Fibroblast of the aortic adventitia (primary cell): Measurements from ENCODE around the gene JHY. TPM values are rescaled to one million over a fixed set of nuclear protein-coding genes. Genes with fewer than 3 reads are reported as not detected.

Source experiments
- DNase-seq: peaks from one replicate; pipeline ENCODE4 v3.0.0-alpha.2; 2010; ENCODE audit warnings: low read depth
- H3K4me3 ChIP-seq: 2 replicates; pipeline ENCODE4 v1.5.1; 2011; ENCODE audit warnings: low read depth, mild to moderate bottlenecking, control low read depth, low read length, moderate library complexity
- CTCF ChIP-seq: IDR thresholded peaks from 2 replicates; pipeline ENCODE4 v1.5.1; 2011; ENCODE audit warnings: mild to moderate bottlenecking, low read length, control low read depth, inconsistent platforms; ENCODE audit not compliant: insufficient read depth
- small RNA-seq: library from RNA; depleted of rRNA; stranded (forward); fragments of <200 nt; gene quantifications from one replicate; pipeline ENCODE3, GENCODE V24; 2012
- total RNA-seq: library from RNA; depleted of rRNA; stranded (reverse); fragments of >200 nt; gene quantifications from 2 replicates; pipeline ENCODE4 v1.2.3, GENCODE V29; 2012; ENCODE audit warnings: low replicate concordance

Gene JHY
- total RNA-seq, 1 donor = 5.2 TPM

- DNase-seq = peak; percentile 2
Measured at GRCh38 chr11:122998727-122999366, 116.3 kb downstream of the JHY start.

GRCh38 chr11:123000721-123001120 lies 118.2 kb downstream of the JHY start:
- DNase-seq = no peak
- TF ChIP-seq CTCF = no peak
- no peak overlapping the region for H3K4me3 ChIP-seq

More at GRCh38 chr11:122998727-122999366, 116.3 kb downstream of the JHY start:
- no peak overlapping the region for H3K4me3 ChIP-seq
- TF ChIP-seq CTCF = no peak

GRCh38 chr11:123006860-123007542 lies 124.4 kb downstream of the JHY start:
- no peak overlapping the region for H3K4me3 ChIP-seq
- DNase-seq = no peak
- no peak for TF ChIP-seq CTCF

Small RNA genes within 50 kb of the gene (small RNA-seq; reads per million reads assigned to genes)
- gene RNU4-23P = 0.25 reads per million

Other genes with a start within 250 kb of the JHY start
- 3.5 and 23.2 TPM in 2 replicates for gene UBASH3B, start 227.0 kb upstream of the JHY start, total RNA-seq
- not detected in 2 replicates for gene CRTAM, start 44.3 kb upstream of the JHY start, total RNA-seq
- not detected in 2 replicates for gene BSX, start 99.1 kb downstream of the JHY start, total RNA-seq
- gene HSPA8, start 179.4 kb downstream of the JHY start, total RNA-seq = 1,138 and 2,934 TPM in 2 replicates